BJ (cell line): ENCODE results near the gene IGLON5. TPM values are rescaled to one million over a fixed set of nuclear protein-coding genes. Genes with fewer than 3 reads are reported as not detected.

Experiments used
- CTCF ChIA-PET: fragments of 350-600 bp; formaldehyde crosslinking; extraction: SDS; loops from one replicate; lab custom pipeline; 2021; ENCODE audit warnings: antibody characterized with exemption, inconsistent platforms; lab: Yijun Ruan, JAX
- POLR2A ChIA-PET: fragments of 300-600 bp; sonication (Branson Sonifier 250); formaldehyde crosslinking; extraction: SDS; loops from one replicate; lab custom pipeline; 2021; ENCODE audit warnings: antibody characterized with exemption; lab: Charles Lee
- DNase-seq: peaks from one replicate; pipeline ENCODE4 v3.0.0-alpha.2; 2011; ENCODE audit warnings: low read depth
- H3K27me3 ChIP-seq: 2 replicates; pipeline ENCODE4 v1.6.0; 2011; ENCODE audit warnings: low read length; ENCODE audit not compliant: control insufficient read depth, insufficient read depth
- H3K36me3 ChIP-seq: 2 replicates; pipeline ENCODE4 v1.5.1; 2011; ENCODE audit warnings: low read length; ENCODE audit not compliant: control insufficient read depth, insufficient read depth
- H3K4me3 ChIP-seq: 2 replicates; pipeline ENCODE4 v1.5.1; 2011; ENCODE audit warnings: low read depth, mild to moderate bottlenecking, control low read depth, low read length
- polyA plus RNA-seq: library from polyadenylated mRNA; depleted of rRNA; stranded (reverse); fragments of >200 nt; gene quantifications from 2 replicates; pipeline ENCODE4 v1.2.3, GENCODE V29; 2011
- TF ChIP-seq, protein P1 (sequence below): IDR thresholded peaks from 2 replicates; pipeline ENCODE4 v1.5.1; 2011; ENCODE audit warnings: low read depth, mild to moderate bottlenecking, control low read depth, inconsistent platforms, low read length, moderate library complexity; ENCODE audit not compliant: insufficient read depth

IGLON5 gene
- polyA plus RNA-seq, 1 experiment: not detected

DNA sequence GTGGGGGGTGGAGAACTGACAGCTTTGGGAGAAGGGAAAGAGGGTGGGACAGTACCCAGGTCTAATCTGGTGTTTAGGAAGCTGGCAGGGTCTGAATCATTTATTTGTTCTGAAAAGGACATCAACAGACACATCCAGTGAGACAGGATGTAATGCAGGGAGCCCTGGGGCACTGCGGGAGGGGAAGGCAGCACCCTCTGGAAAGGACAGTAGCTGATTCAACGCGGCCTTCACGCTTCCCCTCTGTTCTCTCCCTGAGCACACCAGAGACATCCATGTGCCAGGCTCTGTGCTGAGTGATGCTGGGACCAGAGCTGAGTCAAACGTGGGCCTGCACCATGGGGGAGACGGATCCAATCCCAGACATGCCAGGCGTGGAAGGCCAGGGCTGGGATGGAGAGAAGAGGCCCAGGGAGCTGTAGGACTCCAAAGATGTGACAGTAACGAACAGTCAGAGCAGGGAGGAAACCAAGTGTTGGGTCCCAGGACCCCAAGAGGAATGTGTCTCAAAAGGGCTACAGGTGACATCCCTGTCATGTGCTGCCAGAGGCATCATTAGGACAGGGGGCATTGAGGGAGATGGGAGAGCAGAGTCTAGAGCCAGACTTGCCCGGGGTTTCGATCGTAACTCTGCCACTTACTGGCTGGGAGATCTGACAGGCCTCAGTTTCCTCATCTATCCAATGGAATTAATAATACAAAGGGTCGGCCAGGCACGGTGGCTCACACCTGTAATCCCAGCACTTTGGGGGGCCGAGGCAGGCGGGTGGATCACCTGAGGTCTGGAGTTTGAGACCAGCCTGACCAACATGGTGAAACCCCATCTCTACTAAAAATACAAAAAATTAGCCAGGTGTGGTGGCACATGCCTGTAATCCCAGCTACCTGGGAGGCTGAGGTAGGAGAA is 53.0 kb downstream of the IGLON5 start:
- Histone ChIP-seq H3K4me3 (no peak overlapping the region), H3K36me3 (no peaks in the 10 kb centered on the region), H3K27me3 (no peaks in the 10 kb centered on the region)
- ChIA-PET CTCF (interaction anchor here (1.4 kb wide), 1 partner anchor 30 kb away, joined by 3 read pairs; no protein-coding TSS in a partner anchor), POLR2A (no interaction called here)
- TF ChIP-seq, protein P1, sequence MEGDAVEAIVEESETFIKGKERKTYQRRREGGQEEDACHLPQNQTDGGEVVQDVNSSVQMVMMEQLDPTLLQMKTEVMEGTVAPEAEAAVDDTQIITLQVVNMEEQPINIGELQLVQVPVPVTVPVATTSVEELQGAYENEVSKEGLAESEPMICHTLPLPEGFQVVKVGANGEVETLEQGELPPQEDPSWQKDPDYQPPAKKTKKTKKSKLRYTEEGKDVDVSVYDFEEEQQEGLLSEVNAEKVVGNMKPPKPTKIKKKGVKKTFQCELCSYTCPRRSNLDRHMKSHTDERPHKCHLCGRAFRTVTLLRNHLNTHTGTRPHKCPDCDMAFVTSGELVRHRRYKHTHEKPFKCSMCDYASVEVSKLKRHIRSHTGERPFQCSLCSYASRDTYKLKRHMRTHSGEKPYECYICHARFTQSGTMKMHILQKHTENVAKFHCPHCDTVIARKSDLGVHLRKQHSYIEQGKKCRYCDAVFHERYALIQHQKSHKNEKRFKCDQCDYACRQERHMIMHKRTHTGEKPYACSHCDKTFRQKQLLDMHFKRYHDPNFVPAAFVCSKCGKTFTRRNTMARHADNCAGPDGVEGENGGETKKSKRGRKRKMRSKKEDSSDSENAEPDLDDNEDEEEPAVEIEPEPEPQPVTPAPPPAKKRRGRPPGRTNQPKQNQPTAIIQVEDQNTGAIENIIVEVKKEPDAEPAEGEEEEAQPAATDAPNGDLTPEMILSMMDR: no peak
- no peak for DNase-seq

- Histone ChIP-seq H3K4me3 (peak overlapping the region; percentile 93), H3K27me3 (no peaks in the 10 kb centered on the region), H3K36me3 (no peaks in the 10 kb centered on the region)
- TF ChIP-seq, protein P1: 0 out of 2 replicates have a peak, but pooled peaks have one; percentile 16
- ChIA-PET POLR2A (interaction anchor here (0.6 kb wide), 1 partner anchor 26 kb away, joined by 3 read pairs; no protein-coding TSS in a partner anchor), CTCF (interaction anchor here (1.0 to 1.4 kb wide), 4 partner anchors 15 to 29 kb away, joined by 3 to 4 read pairs (median 3); no protein-coding TSS in a partner anchor)
- no peak for DNase-seq
Measured at GRCh38 chr19:51365211-51365964, 53.9 kb downstream of the IGLON5 start.

GRCh38 chr19:51365965-51366388 is 54.5 kb downstream of the IGLON5 start, which contains the start of gene ETFB:
Gene ETFB, minus strand, starts transcription at chr19:51366388. Its CDS starts 62 bp downstream, at chr19:51366326.
- TF ChIP-seq, protein P1: no peak
- CTCF ChIA-PET: interaction anchor here (1.0 to 1.1 kb wide), 3 partner anchors 16 to 27 kb away, joined by 3 to 4 read pairs (median 3); no protein-coding TSS in a partner anchor

DNA sequence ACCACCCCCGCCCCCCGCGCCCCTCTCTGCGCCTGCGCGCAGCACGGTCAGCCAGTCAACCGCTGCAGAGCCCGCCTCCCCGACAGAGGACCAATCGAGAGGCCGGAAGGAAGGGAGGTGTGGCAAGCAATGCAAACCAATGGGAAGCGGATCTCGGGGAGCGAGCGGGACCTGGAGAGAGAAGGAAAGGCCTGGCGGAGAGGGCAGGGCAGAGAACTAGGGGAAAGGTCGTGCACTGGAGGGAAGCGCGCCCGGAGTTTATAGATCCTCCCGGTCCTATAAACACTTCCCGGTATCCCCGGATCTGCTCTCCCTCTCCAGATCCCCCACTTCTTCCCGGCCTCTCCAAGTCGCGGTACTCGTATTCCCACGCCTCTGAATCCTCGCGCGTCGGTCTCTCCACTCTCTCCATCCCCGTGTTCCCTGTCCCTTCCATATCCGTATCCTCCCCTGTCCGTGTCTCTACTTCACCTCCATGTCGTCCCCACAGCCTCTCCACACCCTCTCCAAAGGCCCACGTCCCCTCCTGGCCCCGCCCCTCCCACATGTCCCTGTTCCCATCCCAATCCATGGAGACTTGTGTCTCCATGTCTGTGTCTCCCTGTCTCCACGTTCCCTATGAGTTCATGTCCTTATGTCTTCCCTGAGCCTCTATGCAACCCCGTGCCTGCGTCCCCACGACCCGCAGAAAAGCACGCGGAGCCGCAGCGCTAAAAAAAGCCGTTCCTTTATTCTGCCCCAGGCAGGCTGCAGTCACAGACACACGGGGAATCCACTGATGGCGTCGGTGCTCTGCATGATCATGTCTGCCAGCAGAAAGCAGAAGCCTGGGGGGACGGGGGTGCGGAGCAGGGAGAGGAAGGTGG is 55.2 kb downstream of the IGLON5 start:
- peak; percentile 82 for DNase-seq
- ChIA-PET CTCF (interaction anchor here (1.0 to 1.1 kb wide), 2 partner anchors 17 to 26 kb away, joined by 3 read pairs; no protein-coding TSS in a partner anchor), POLR2A (interaction anchor here (0.6 to 1.5 kb wide), 3 partner anchors 7 to 27 kb away, joined by 3 to 12 read pairs (median 5); no protein-coding TSS in a partner anchor)
- H3K36me3 ChIP-seq: no peaks in the 10 kb centered on the region
- H3K27me3 ChIP-seq: no peaks in the 10 kb centered on the region
- TF ChIP-seq, protein P1: no peak
- H3K4me3 ChIP-seq: peak overlapping the region; percentile 93

More at GRCh38 chr19:51365965-51366388, 54.5 kb downstream of the IGLON5 start, which contains the start of gene ETFB:
- POLR2A ChIA-PET: interaction anchor here (0.6 kb wide), 1 partner anchor 26 kb away, joined by 3 read pairs; no protein-coding TSS in a partner anchor
- no peak for DNase-seq
- H3K27me3 ChIP-seq: no peaks in the 10 kb centered on the region
- H3K36me3 ChIP-seq: no peaks in the 10 kb centered on the region
- peak within 1 kb of the TSS; percentile 93 for H3K4me3 ChIP-seq
